PC-9 (cell line): ENCODE data around the gene KDM4E. TPM values are rescaled to one million over a fixed set of nuclear protein-coding genes. Genes with fewer than 3 reads are reported as not detected.

ENCODE experiments used
- Bru-seq: library from RNA; stranded (reverse); fragments of 400-500 nt; gene quantifications from one replicate; lab custom pipeline; 2021; lab: Mats Ljungman, UMichigan
- BruChase-seq, 2 experiments: library from RNA; stranded (reverse); fragments of 400-500 nt; gene quantifications; one replicate each; lab custom pipeline; 2021; lab: Mats Ljungman, UMichigan
- BruUV-seq: library from RNA; stranded (reverse); fragments of 400-500 nt; replicated peaks from 2 replicates; lab custom pipeline; 2021; lab: Mats Ljungman, UMichigan
- CTCF ChIA-PET: fragments of 300-600 bp; sonication (Branson Sonifier 250); formaldehyde crosslinking; loops from one replicate; lab custom pipeline; 2022; ENCODE audit warnings: antibody characterized with exemption; lab: Charles Lee
- POLR2A ChIA-PET: fragments of 300-600 bp; sonication (Branson Sonifier 250); formaldehyde crosslinking; loops from one replicate; lab custom pipeline; 2022; ENCODE audit warnings: antibody characterized with exemption; ENCODE audit not compliant: unreplicated experiment; lab: Charles Lee
- DNase-seq, 2 experiments: peaks; one replicate each; pipeline versions ENCODE4 v3.0.0 to v3.0.0-alpha.2; 2015 to 2022; ENCODE audit warnings: mixed read lengths in 1 of 2
- H2AFZ ChIP-seq: fragments of 200-600 bp; sonication (generic); 2 replicates; pipeline ENCODE4 v1.8.1; 2017; ENCODE audit warnings: antibody characterized with exemption
- H3F3A ChIP-seq: fragments of 200-600 bp; sonication (generic); 2 replicates; pipeline ENCODE4 v1.8.1; 2017; ENCODE audit warnings: antibody characterized with exemption, mild to moderate bottlenecking, low read depth; ENCODE audit not compliant: insufficient read depth
- H3K27ac ChIP-seq: fragments of 200-600 bp; sonication (generic); 2 replicates; pipeline ENCODE4 v1.6.1; 2016; ENCODE audit warnings: mixed run types
- H3K27me3 ChIP-seq: fragments of 200-600 bp; sonication (generic); 2 replicates; pipeline ENCODE4 v1.6.1; 2016; ENCODE audit warnings: low read depth, mixed run types; ENCODE audit not compliant: insufficient read depth
- H3K36me3 ChIP-seq: fragments of 200-600 bp; sonication (generic); 2 replicates; pipeline ENCODE4 v1.6.1; 2016; ENCODE audit warnings: low read depth, mixed run types
- H3K4me1 ChIP-seq: fragments of 200-600 bp; sonication (generic); replicated peaks from 2 replicates; pipeline ENCODE4 v1.6.1; 2016; ENCODE audit warnings: mixed run types; ENCODE audit not compliant: insufficient read depth
- H3K4me2 ChIP-seq: fragments of 200-600 bp; sonication (generic); 2 replicates; pipeline ENCODE4 v1.6.1; 2017; ENCODE audit warnings: mixed run types
- H3K4me3 ChIP-seq: fragments of 200-600 bp; sonication (generic); 2 replicates; pipeline ENCODE4 v1.6.1; 2016; ENCODE audit warnings: mixed run types
- H3K79me2 ChIP-seq: fragments of 200-600 bp; sonication (generic); 2 replicates; pipeline ENCODE4 v1.6.1; 2017; ENCODE audit warnings: low read depth, mixed run types
- H3K9me2 ChIP-seq: fragments of 200-600 bp; sonication (generic); 2 replicates; pipeline ENCODE4 v1.8.1; 2017; ENCODE audit warnings: mild to moderate bottlenecking; ENCODE audit not compliant: insufficient read depth
- H3K9me3 ChIP-seq: fragments of 200-600 bp; sonication (generic); 2 replicates; pipeline ENCODE4 v1.8.1; 2016; ENCODE audit warnings: low read depth; ENCODE audit not compliant: insufficient read depth
- H4K20me1 ChIP-seq: fragments of 200-600 bp; sonication (generic); 2 replicates; pipeline ENCODE4 v1.8.1; 2017; ENCODE audit not compliant: insufficient read depth
- CTCF ChIP-seq: fragments of 200-600 bp; sonication (generic); conservative IDR thresholded peaks from 2 replicates; pipeline ENCODE4 v1.6.1; 2017; ENCODE audit warnings: mixed run types, antibody characterized with exemption, mild to moderate bottlenecking, moderate library complexity
- EZH2 ChIP-seq: fragments of 200-600 bp; sonication (generic); IDR thresholded peaks from 2 replicates; pipeline ENCODE4 v1.8.0; 2017; ENCODE audit warnings: antibody characterized with exemption, low read depth
- intact Hi-C: fragments of 100-400 bp; cut with micrococcal nuclease; formaldehyde crosslinking; loops from one replicate; pipeline ENCODE4 v1.10.0; 2022; ENCODE audit not compliant: unreplicated experiment
- long read RNA-seq: library from polyadenylated mRNA; stranded (forward); transcript quantifications from one replicate; pipeline ENCODE4 v2.0.0, GENCODE V29; 2022
- total RNA-seq: library from RNA; stranded (reverse); gene quantifications from 2 replicates; pipeline ENCODE4 v1.2.3, GENCODE V29; 2021

Gene KDM4E
- total RNA-seq (not detected in 2 replicates), Bru-seq, nascent RNA (not detected), BruChase-seq, experiment 1, labeled RNA remaining after a 2-hour chase (not detected), BruChase-seq, experiment 2, labeled RNA remaining after a 6-hour chase (not detected)
- long read RNA-seq = 0 reads

- no peaks in the 10 kb centered on the region for H3K79me2 ChIP-seq
- DNase-seq = no peak
- H3K9me3 ChIP-seq = no peaks in the 10 kb centered on the region
- H3K36me3 ChIP-seq = no peaks in the 10 kb centered on the region
- H3K27me3 ChIP-seq = 0 out of 2 replicates have a peak, but pooled peaks cover 9% of the 10 kb centered on the region
- H3K4me3 ChIP-seq = no peak within 1 kb of the TSS
- H3K27ac ChIP-seq = no peak within 1 kb of the TSS
- ChIA-PET POLR2A (no interaction called here), CTCF (no interaction called here)
- no peak for TF ChIP-seq CTCF
- TF ChIP-seq EZH2 = no peak
- H3K4me2 ChIP-seq = no peak within 1 kb of the TSS
- intact Hi-C loops = no loop called here
- no peaks in the 10 kb centered on the region for H3F3A ChIP-seq
- no peaks in the 10 kb centered on the region for H4K20me1 ChIP-seq
- no peaks in the 10 kb centered on the region for H3K9me2 ChIP-seq
- no peak within 1 kb of the TSS for H2AFZ ChIP-seq
- no TSS peak for BruUV-seq
- H3K4me1 ChIP-seq = no peaks in the 10 kb centered on the region
Observed at GRCh38 chr11:95024958-95025357, at the start of gene KDM4E. TSS of gene KDM4E (plus strand) at chr11:95025258. CDS start at chr11:95025558, 300 bp downstream.

DNA sequence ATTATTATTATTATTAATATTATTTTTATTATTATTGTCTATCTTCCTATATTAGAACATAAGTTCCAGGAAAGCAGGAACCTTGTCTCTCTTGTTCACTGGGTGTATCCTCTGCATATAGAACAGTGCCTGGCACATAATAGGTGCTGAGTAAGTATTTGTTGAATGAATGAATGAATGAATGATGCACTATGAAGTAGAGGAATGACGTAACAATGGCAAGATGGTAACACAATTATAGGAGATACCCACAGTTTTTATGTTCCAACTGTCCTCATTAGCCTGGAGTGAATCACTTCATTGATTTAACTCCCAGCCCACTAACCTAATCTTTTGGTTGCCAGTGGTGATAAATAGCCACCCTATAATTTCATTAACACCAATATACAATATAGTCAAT, 49.5 kb upstream of the KDM4E start:
- CTCF ChIA-PET = no interaction called here
- BruUV-seq = no TSS peak
- H3K4me3 ChIP-seq = no peak overlapping the region
- intact Hi-C loops = loop anchor here (10.0 kb wide), 1 partner anchor 211 kb away; the partner anchor contains the start of gene AMOTL1
- H3K36me3 ChIP-seq = peaks cover 11% of the 10 kb centered on the region
- H3K9me2 ChIP-seq = no peaks in the 10 kb centered on the region
- H2AFZ ChIP-seq = no peak overlapping the region
- H3K4me1 ChIP-seq = peaks cover 11% of the 10 kb centered on the region
- no peaks in the 10 kb centered on the region for H3K9me3 ChIP-seq
- H3K79me2 ChIP-seq = peaks cover 23% of the 10 kb centered on the region
- POLR2A ChIA-PET = no interaction called here
- no peaks in the 10 kb centered on the region for H3F3A ChIP-seq
- H3K27me3 ChIP-seq = no peaks in the 10 kb centered on the region
- DNase-seq = no peak
- TF ChIP-seq CTCF (no peak), EZH2 (no peak)
- no peak overlapping the region for H3K27ac ChIP-seq
- no peaks in the 10 kb centered on the region; the same call in 1 of the 2 replicates for H4K20me1 ChIP-seq
- no peak overlapping the region for H3K4me2 ChIP-seq

- ChIA-PET POLR2A (no interaction called here), CTCF (no interaction called here)
- Histone ChIP-seq H3K4me3 (no peak overlapping the region), H2AFZ (no peak overlapping the region), H3K27me3 (no peaks in the 10 kb centered on the region), H3K4me2 (no peak overlapping the region), H3K9me2 (no peaks in the 10 kb centered on the region), H3K27ac (no peak overlapping the region), H3K9me3 (no peaks in the 10 kb centered on the region), H4K20me1 (no peaks in the 10 kb centered on the region), H3K36me3 (no peaks in the 10 kb centered on the region), H3K79me2 (no peaks in the 10 kb centered on the region), H3K4me1 (no peaks in the 10 kb centered on the region), H3F3A (no peaks in the 10 kb centered on the region; the same call in 1 of the 2 replicates)
- BruUV-seq = no TSS peak
- intact Hi-C loops = no loop called here
- TF ChIP-seq EZH2 (no peak), CTCF (no peak)
- no peak for DNase-seq
Observed at GRCh38 chr11:94987378-94987777, 37.7 kb upstream of the KDM4E start.
